Activated T-helper 1 cell treated with anti-CD3 and anti-CD28 coated beads, Interleukin-12 subunit alpha, Interleukin-12 subunit beta, Interleukin-2, Interleukin-4 antibody, amounts not matched to agents 30 ng/mL and 10 ng/mL and 1 ng/mL, durations not matched to agents 14 hours and 24 hours and 36 hours (primary cell): Measurements from ENCODE around the gene MED29. TPM values are rescaled to one million over a fixed set of nuclear protein-coding genes. Genes with fewer than 3 reads are reported as not detected.

Source experiments
- DNase-seq: peaks from one replicate; pipeline ENCODE4 v3.0.0; 2021; ENCODE audit warnings: low spot score
- H3K27ac Mint-ChIP-seq: one replicate; pipeline ENCODE4 v1.8.0; 2021; ENCODE audit warnings: mild to moderate bottlenecking, mixed read lengths
- H3K27me3 Mint-ChIP-seq: one replicate; pipeline ENCODE4 v1.8.0; 2022; ENCODE audit warnings: mild to moderate bottlenecking, moderate library complexity, mixed read lengths; ENCODE audit not compliant: insufficient read depth
- H3K36me3 Mint-ChIP-seq: one replicate; pipeline ENCODE4 v1.8.0; 2021; ENCODE audit warnings: low read depth, mixed read lengths
- H3K4me1 Mint-ChIP-seq: one replicate; pipeline ENCODE4 v1.8.0; 2021; ENCODE audit warnings: low read depth, mixed read lengths
- H3K4me3 Mint-ChIP-seq: one replicate; pipeline ENCODE4 v1.8.0; 2021; ENCODE audit warnings: mild to moderate bottlenecking, moderate library complexity, mixed read lengths
- H3K9me3 Mint-ChIP-seq: one replicate; pipeline ENCODE4 v1.8.0; 2021; ENCODE audit warnings: mixed read lengths
- intact Hi-C: fragments of 100-400 bp; cut with micrococcal nuclease; formaldehyde crosslinking; loops from one replicate; pipeline ENCODE4 v1.15.1; 2024
- total RNA-seq: library from RNA; stranded (reverse); gene quantifications from 2 replicates; pipeline ENCODE4 v1.2.3, GENCODE V29; 2022

The MED29 gene
- total RNA-seq, 1 donor from 2014 or later = 37.5 TPM

DNA sequence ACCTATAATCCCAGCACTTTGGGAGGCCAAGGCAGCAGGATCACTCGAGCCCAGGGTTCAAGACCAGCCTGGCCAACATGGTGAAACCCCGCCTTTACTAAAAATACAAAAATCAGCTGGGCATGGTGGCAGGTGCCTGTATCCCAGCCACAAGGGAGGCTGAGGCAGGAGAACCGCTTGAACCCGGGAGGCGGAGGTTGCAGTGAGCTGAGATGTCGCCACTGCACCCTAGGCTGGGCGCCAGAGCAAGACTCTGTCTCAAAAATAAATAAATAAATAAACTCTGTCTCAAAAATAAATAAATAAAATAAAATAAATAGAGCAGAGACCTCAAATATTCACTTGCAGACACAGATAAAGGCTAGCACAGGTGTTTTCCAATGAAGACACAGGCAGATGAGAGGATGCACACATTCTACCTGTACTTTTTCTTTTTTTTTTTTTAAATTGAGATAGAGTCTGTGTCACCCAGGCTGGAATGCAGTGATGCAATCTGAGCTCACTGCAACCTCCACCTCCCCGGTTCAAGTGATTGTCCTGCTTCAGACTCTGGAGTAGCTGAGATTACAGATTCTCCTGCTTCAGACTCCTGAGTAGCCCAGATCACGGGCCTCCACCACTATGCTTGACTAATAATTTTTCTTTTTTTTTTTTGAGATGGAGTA, 47.2 kb downstream of the MED29 start:
- Mint-ChIP-seq H3K27me3 (no peaks in the 10 kb centered on the region), H3K4me3 (no peak overlapping the region), H3K27ac (no peak overlapping the region), H3K36me3 (peaks cover 22% of the 10 kb centered on the region), H3K4me1 (peaks cover 25% of the 10 kb centered on the region), H3K9me3 (no peaks in the 10 kb centered on the region)
- intact Hi-C loops = loop anchor here (10.0 kb wide), 1 partner anchor 846 kb away; the partner anchor contains the start of gene AKT2
- DNase-seq = no peak

DNA sequence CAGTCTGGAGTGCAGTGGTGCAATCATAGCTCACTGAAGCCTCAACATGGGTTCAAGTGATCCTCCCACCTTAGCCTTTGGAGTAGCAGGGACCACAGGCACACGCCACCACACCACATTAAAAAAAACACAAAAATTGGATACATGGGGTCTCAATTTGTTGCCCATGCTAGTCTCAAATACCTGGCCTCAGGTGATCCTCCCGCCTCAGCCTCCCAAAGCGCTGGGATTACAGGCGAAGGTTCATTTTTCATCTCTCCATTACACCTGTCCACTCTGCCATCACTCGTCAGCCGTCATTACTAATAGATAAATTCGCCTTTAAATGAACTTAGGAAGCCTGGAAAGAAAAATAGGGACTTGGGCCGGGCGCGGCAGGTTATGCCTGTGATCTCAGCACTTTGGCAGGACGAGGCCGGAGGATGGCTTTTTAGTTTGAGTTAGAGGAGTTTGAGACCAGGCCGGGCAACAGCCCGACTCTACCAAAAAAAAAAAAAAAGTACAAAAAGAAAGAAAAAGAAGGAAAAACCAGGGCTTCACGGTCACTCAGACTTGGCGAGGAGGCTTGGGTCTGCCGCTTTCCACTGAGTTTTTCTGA, 53.5 kb downstream of the MED29 start:
- H3K4me3 Mint-ChIP-seq = peak overlapping the region; percentile 91
- intact Hi-C loops = loop anchor here (1.0 to 10.0 kb wide), 11 partner anchors 8 to 646 kb away; partner anchors contain the start of genes EID2, EID2B, FBL and MED29
- no peak for DNase-seq
- no peaks in the 10 kb centered on the region for H3K9me3 Mint-ChIP-seq
- H3K27ac Mint-ChIP-seq = peak overlapping the region; percentile 94
- no peaks in the 10 kb centered on the region for H3K27me3 Mint-ChIP-seq
- H3K36me3 Mint-ChIP-seq = peaks cover 27% of the 10 kb centered on the region
- H3K4me1 Mint-ChIP-seq = peaks cover 33% of the 10 kb centered on the region

GRCh38 chr19:39445196-39446111, 54.3 kb downstream of the MED29 start, which contains the start of gene SUPT5H:
Gene SUPT5H, plus strand, starts transcription at chr19:39445582. Its CDS starts 309 bp downstream, at chr19:39445891.
- Mint-ChIP-seq H3K4me1 (peaks cover 41% of the 10 kb centered on the region), H3K36me3 (peaks cover 27% of the 10 kb centered on the region), H3K27me3 (no peaks in the 10 kb centered on the region), H3K4me3 (peak within 1 kb of the TSS; percentile 91), H3K9me3 (no peaks in the 10 kb centered on the region), H3K27ac (peak within 1 kb of the TSS; percentile 94)
- intact Hi-C loops = loop anchor here (1.0 to 10.0 kb wide), 11 partner anchors 9 to 645 kb away; partner anchors contain the start of genes EID2, EID2B, FBL and MED29
- DNase-seq = peak; percentile 97

DNA sequence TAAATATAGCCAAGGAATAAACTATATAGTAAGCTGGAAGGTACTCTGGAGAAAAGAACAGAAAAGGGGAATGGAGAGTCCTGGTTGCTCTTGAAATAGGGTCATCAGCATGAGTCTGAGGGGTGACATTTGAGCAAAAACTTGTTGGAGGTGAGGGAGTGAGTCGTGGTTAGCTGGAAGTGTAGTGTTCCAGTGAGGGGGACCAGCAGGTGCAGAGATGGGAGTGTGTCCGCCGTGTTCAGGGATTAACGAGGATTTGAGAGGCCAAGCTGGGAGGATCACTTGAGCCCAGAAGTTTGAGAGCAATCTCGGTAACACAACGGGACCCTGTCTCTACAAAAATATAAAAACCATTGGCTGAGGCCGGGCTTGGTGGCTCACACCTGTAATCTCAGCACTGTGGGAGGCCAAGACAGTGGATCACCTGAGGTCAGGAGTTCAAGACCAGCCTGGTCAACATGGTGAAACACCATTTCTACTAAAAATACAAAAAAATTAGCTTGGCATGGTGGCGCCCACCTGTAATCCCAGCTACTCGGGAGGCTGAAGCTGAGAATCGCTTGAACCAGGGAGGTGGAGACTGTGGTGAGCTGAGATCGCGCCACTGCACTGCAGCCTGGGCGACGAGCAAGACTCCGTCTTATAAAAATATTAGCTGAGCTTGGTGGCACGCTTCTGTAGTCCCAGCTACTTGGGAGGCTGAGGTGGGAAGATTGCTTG, 55.3 kb downstream of the MED29 start:
- no peak for DNase-seq
- H3K36me3 Mint-ChIP-seq = peaks cover 31% of the 10 kb centered on the region
- intact Hi-C loops = loop anchor here (5.0 to 10.0 kb wide), 2 partner anchors 401 to 528 kb away; partner anchors contain the start of genes FBL and PSMC4
- H3K27ac Mint-ChIP-seq = peak overlapping the region; percentile 94
- no peaks in the 10 kb centered on the region for H3K9me3 Mint-ChIP-seq
- peak overlapping the region; percentile 91 for H3K4me3 Mint-ChIP-seq
- H3K4me1 Mint-ChIP-seq = peaks cover 46% of the 10 kb centered on the region
- H3K27me3 Mint-ChIP-seq = no peaks in the 10 kb centered on the region

GRCh38 chr19:39448271-39448670, 57.1 kb downstream of the MED29 start:
- DNase-seq = no peak
- H3K27me3 Mint-ChIP-seq = no peaks in the 10 kb centered on the region
- peaks cover 47% of the 10 kb centered on the region for H3K36me3 Mint-ChIP-seq
- H3K27ac Mint-ChIP-seq = peak overlapping the region; percentile 94
- H3K9me3 Mint-ChIP-seq = no peaks in the 10 kb centered on the region
- peak overlapping the region; percentile 91 for H3K4me3 Mint-ChIP-seq
- intact Hi-C loops = loop anchor here (5.0 to 10.0 kb wide), 2 partner anchors 399 to 527 kb away; partner anchors contain the start of genes FBL and PSMC4
- H3K4me1 Mint-ChIP-seq = peaks cover 60% of the 10 kb centered on the region

DNA sequence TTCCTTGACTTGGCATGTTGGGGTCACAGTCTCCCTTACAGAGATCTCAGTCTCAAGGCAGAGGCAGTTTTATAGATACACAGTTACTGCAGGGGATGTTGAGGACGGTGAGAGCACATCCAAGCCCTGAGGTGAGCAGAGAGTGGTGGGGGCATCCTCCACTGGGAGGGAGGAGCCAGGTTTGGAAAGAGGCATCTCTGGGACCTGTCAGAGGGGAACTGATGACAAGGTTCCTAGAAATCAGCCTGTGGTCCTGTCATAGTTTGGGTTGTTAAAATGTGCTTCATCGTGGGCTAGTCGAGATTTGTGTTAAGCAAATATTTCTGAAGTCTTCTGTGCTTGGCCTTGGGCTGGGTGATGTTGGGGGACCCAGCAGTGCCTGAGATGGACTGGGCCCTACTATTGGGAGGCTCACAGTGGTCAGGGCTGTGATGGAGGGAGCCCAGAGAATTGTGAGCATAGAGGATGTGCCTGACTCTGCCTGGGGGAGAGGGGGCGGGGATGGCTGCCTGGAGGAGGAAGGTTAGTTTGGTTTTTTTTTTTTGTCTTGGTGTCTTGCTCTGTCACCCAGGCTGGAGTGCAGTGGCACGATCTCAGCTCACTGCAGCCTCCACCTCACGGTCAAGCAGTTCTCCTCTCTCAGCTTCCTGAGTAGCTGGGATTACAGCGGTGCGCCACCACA, 58.1 kb downstream of the MED29 start:
- Mint-ChIP-seq H3K9me3 (no peaks in the 10 kb centered on the region), H3K4me3 (peak overlapping the region; percentile 70), H3K27me3 (no peaks in the 10 kb centered on the region), H3K4me1 (peaks cover 62% of the 10 kb centered on the region), H3K36me3 (peaks cover 50% of the 10 kb centered on the region), H3K27ac (peak overlapping the region; percentile 86)
- DNase-seq = no peak
- intact Hi-C loops = loop anchor here (5.0 to 10.0 kb wide), 2 partner anchors 398 to 526 kb away; partner anchors contain the start of genes FBL and PSMC4

Other genes starting within 250 kb of the MED29 start
- gene NCCRP1, start 194.4 kb upstream of the MED29 start, total RNA-seq = not detected in 2 replicates
- not detected in 2 replicates for gene SYCN, start 187.1 kb upstream of the MED29 start, total RNA-seq
- gene IFNL3, start 146.4 kb upstream of the MED29 start, total RNA-seq = not detected in 2 replicates
- gene IFNL4, start 142.5 kb upstream of the MED29 start, total RNA-seq = not detected in 2 replicates
- not detected in 2 replicates for gene IFNL2, start 123.0 kb upstream of the MED29 start, total RNA-seq
- 0.23 TPM in 1 of 2 replicates, not detected in the other for gene IFNL1, start 95.0 kb upstream of the MED29 start, total RNA-seq
- 5.7 and 6.0 TPM in 2 replicates for gene LRFN1, start 70.5 kb upstream of the MED29 start, total RNA-seq
- gene GMFG, start 55.3 kb upstream of the MED29 start, total RNA-seq = 355 and 359 TPM in 2 replicates
- gene SAMD4B, start 49.0 kb upstream of the MED29 start, total RNA-seq = 71.3 and 71.8 TPM in 2 replicates
- gene PAF1, start 272 bp upstream of the MED29 start, total RNA-seq = 54.8 and 57.3 TPM in 2 replicates
- 31.2 and 32.0 TPM in 2 replicates for gene ZFP36, start 15.5 kb downstream of the MED29 start, total RNA-seq
- 43.9 and 47.3 TPM in 2 replicates for gene PLEKHG2, start 21.3 kb downstream of the MED29 start, total RNA-seq
- gene RPS16, start 44.6 kb downstream of the MED29 start, total RNA-seq = 2,440 and 2,532 TPM in 2 replicates
- gene SUPT5H, start 54.2 kb downstream of the MED29 start, total RNA-seq = 200 and 203 TPM in 2 replicates
- gene TIMM50, start 89.5 kb downstream of the MED29 start, total RNA-seq = 121 and 127 TPM in 2 replicates
- 1.6 and 2.1 TPM in 2 replicates for gene DLL3, start 107.6 kb downstream of the MED29 start, total RNA-seq
- not detected in 2 replicates for gene SELENOV, start 123.8 kb downstream of the MED29 start, total RNA-seq
- gene EID2B, start 141.5 kb downstream of the MED29 start, total RNA-seq = 3.2 and 3.7 TPM in 2 replicates
- gene EID2, start 148.8 kb downstream of the MED29 start, total RNA-seq = 17.0 and 17.6 TPM in 2 replicates
- gene LGALS13, start 211.1 kb downstream of the MED29 start, total RNA-seq = not detected in 2 replicates